Measurements from ENCODE around the gene RUSF1.

The RUSF1 gene

GRCh38 chr16:31440516-31441184 is 67.5 kb downstream of the RUSF1 start:
- no peak overlapping the region for H3K4me3 ChIP-seq (ENCODE audit: low read depth, low read length)
- no peak for DNase-seq (ENCODE audit: low read depth, low spot score)
- TF ChIP-seq CTCF (IDR thresholded peaks at IDR 0.05; ENCODE audit: low read depth, low read length) = no peak
- in situ Hi-C loops (cut with HindIII; ENCODE audit: low sequenced_read_pairs) = no loop called here

- no peak for DNase-seq (ENCODE audit: low read depth, low spot score)
- in situ Hi-C loops (cut with HindIII; ENCODE audit: low sequenced_read_pairs) = no loop called here
Observed at GRCh38 chr16:31439519-31439918, 68.7 kb downstream of the RUSF1 start.

More at GRCh38 chr16:31439519-31439918, 68.7 kb downstream of the RUSF1 start:
- TF ChIP-seq CTCF (IDR thresholded peaks at IDR 0.05; ENCODE audit: low read depth, low read length) = no peak
- no peak overlapping the region for H3K4me3 ChIP-seq (ENCODE audit: low read depth, low read length)
